ENCODE results near the gene DOCK3. TPM values are rescaled to one million over a fixed set of nuclear protein-coding genes. Genes with fewer than 3 reads are reported as not detected.

Gene DOCK3
- total and polyA plus RNA-seq, 2 of the 4 experiments (the other 2 are of a cell fraction) = under 0.01 to 0.12 TPM

DNA sequence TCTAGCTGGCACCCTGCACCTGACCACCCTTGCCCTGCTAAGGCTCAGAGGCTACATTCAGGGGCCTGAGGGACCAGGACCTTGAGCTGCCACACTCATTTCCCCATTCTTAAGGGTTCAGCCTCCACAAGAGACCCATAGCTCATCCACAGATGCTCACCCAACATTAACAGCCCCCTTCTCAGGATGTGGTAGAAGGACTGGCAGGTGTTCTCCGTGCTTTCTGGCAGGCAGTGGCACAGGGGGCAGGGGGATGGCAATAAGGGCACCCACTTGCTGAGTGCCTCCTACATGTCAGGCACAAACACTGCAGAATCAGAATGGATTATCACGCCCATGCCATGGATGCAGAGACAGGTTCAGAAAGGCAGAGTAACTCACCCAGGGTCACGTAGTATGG, 48.3 kb upstream of the DOCK3 start:
- in situ Hi-C loops (cut with MboI; ENCODE audit: low sequenced_read_pairs) (no loop called here), intact Hi-C loops (cut with micrococcal nuclease) (no loop called here), dilution Hi-C loops (cut with HindIII; ENCODE audit: low sequenced_read_pairs, unreplicated experiment) (no loop called here)
- Histone ChIP-seq H3K79me1 (ENCODE audit: low read depth in 1 of 2, low read length in 2 of 2) (peaks cover 0 to 14% of the 10 kb centered on the region in 2 experiments; a peak in 2 of 4 replicates), H2BK15ac (ENCODE audit: low read depth, low read length) (no peak overlapping the region), H3K18ac (ENCODE audit: low read depth, low read length) (no peak overlapping the region), H3K23ac (ENCODE audit: low read depth, low read length) (no peak overlapping the region), H3K56ac (ENCODE audit: extremely low read depth, insufficient read depth, low read length) (no peak overlapping the region), H3K14ac (replicated peaks; ENCODE audit: low read depth, low read length) (no peak overlapping the region), H4K91ac (ENCODE audit: insufficient read depth, low read depth, low read length) (no peak overlapping the region), H3K36me3 (ENCODE audit: control insufficient read depth, insufficient read depth, low read length) (no peaks in the 10 kb centered on the region), H4K20me1 (ENCODE audit: insufficient read depth, low read length) (peaks cover 10% of the 10 kb centered on the region), H3K27ac (ENCODE audit: insufficient read depth, low read length) (no peak overlapping the region), H4K5ac (ENCODE audit: low read depth, low read length) (no peak overlapping the region), H2AFZ (replicated peaks; ENCODE audit: low read length, poor library complexity) (no peak overlapping the region), H3K4me3 (ENCODE audit: insufficient read depth, low read depth, low read length) (no peak overlapping the region), H2BK120ac (ENCODE audit: low read depth, low read length) (no peak overlapping the region), H3K9ac (ENCODE audit: low read depth, low read length) (no peak overlapping the region), H2BK5ac (ENCODE audit: low read depth, low read length, poor library complexity, severe bottlenecking) (no peak overlapping the region), H2AK9ac (replicated peaks; ENCODE audit: low read depth, low read length, poor library complexity) (no peak overlapping the region), H3K27me3 (ENCODE audit: control insufficient read depth, insufficient read depth, low read length) (no peaks in the 10 kb centered on the region), H3K9me1 (ENCODE audit: insufficient read depth, low read length) (peaks cover 29% of the 10 kb centered on the region), H2AK5ac (ENCODE audit: low read depth, low read length) (no peak overlapping the region), H3K4me2 (ENCODE audit: low read depth, low read length) (no peak overlapping the region), H3K4me1 (ENCODE audit: control insufficient read depth, insufficient read depth, low read length) (peaks cover 6% of the 10 kb centered on the region), H2BK20ac (ENCODE audit: low read depth, low read length) (no peak overlapping the region), H3K9me3 (ENCODE audit: control insufficient read depth, insufficient read depth, low read length) (no peaks in the 10 kb centered on the region), H3K4ac (ENCODE audit: low read depth, low read length) (no peak overlapping the region), H4K8ac (ENCODE audit: low read depth in 2 of 2, low read length in 2 of 2) (no peak overlapping the region)
- no peak for TF ChIP-seq FOS (IDR thresholded peaks at IDR 0.05; ENCODE audit: low read depth, low read length)
- TF ChIP-seq, protein P1, sequence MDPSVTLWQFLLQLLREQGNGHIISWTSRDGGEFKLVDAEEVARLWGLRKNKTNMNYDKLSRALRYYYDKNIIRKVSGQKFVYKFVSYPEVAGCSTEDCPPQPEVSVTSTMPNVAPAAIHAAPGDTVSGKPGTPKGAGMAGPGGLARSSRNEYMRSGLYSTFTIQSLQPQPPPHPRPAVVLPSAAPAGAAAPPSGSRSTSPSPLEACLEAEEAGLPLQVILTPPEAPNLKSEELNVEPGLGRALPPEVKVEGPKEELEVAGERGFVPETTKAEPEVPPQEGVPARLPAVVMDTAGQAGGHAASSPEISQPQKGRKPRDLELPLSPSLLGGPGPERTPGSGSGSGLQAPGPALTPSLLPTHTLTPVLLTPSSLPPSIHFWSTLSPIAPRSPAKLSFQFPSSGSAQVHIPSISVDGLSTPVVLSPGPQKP (IDR thresholded peaks at IDR 0.05; ENCODE audit: borderline replicate concordance, low read depth, low read length) = no peak
- no peak for TF ChIP-seq RFX5 (IDR thresholded peaks at IDR 0.05; ENCODE audit: low read depth, low read length)
- no peak for TF ChIP-seq MAFK (IDR thresholded peaks at IDR 0.05; ENCODE audit: low read depth, low read length)
- TF ChIP-seq BHLHE40 (IDR thresholded peaks at IDR 0.05; ENCODE audit: low read depth, low read length) = no peak
- TF ChIP-seq POLR2A (IDR thresholded peaks at IDR 0.05; ENCODE audit: low read depth, low read length) = no peak
- TF ChIP-seq SMC3 (IDR thresholded peaks at IDR 0.05; ENCODE audit: low read depth, low read length) = no peak
- TF ChIP-seq, protein P2, sequence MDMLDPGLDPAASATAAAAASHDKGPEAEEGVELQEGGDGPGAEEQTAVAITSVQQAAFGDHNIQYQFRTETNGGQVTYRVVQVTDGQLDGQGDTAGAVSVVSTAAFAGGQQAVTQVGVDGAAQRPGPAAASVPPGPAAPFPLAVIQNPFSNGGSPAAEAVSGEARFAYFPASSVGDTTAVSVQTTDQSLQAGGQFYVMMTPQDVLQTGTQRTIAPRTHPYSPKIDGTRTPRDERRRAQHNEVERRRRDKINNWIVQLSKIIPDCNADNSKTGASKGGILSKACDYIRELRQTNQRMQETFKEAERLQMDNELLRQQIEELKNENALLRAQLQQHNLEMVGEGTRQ (IDR thresholded peaks at IDR 0.05; ENCODE audit: low read depth, low read length) = no peak
- TF ChIP-seq MAZ (IDR thresholded peaks at IDR 0.05; ENCODE audit: borderline replicate concordance, low read depth, low read length) = no peak
- TF ChIP-seq MXI1 (IDR thresholded peaks at IDR 0.05; ENCODE audit: borderline replicate concordance, low read depth, low read length) = no peak
- TF ChIP-seq, protein P3, sequence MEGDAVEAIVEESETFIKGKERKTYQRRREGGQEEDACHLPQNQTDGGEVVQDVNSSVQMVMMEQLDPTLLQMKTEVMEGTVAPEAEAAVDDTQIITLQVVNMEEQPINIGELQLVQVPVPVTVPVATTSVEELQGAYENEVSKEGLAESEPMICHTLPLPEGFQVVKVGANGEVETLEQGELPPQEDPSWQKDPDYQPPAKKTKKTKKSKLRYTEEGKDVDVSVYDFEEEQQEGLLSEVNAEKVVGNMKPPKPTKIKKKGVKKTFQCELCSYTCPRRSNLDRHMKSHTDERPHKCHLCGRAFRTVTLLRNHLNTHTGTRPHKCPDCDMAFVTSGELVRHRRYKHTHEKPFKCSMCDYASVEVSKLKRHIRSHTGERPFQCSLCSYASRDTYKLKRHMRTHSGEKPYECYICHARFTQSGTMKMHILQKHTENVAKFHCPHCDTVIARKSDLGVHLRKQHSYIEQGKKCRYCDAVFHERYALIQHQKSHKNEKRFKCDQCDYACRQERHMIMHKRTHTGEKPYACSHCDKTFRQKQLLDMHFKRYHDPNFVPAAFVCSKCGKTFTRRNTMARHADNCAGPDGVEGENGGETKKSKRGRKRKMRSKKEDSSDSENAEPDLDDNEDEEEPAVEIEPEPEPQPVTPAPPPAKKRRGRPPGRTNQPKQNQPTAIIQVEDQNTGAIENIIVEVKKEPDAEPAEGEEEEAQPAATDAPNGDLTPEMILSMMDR (conservative IDR thresholded peaks at IDR 0.05; ENCODE audit: low read depth, low read length) = no peak
- no peak for TF ChIP-seq RAD21 (IDR thresholded peaks at IDR 0.05; ENCODE audit: low read length)
- no peak for TF ChIP-seq CHD1 (IDR thresholded peaks at IDR 0.05; ENCODE audit: low read depth, low read length)
- no peak for TF ChIP-seq NFE2L2 (IDR thresholded peaks at IDR 0.05; ENCODE audit: low read depth, low read length)
- TF ChIP-seq CEBPB (IDR thresholded peaks at IDR 0.05; ENCODE audit: low read depth, low read length) = no peak
- no peak for TF ChIP-seq RCOR1 (IDR thresholded peaks at IDR 0.05; ENCODE audit: insufficient replicate concordance, low read length)
- BruUV-seq (replicated peaks) = no TSS peak
- 100% methylated on average over 1 of the region's 3 CpGs; no CpG with 5 or more reads in 1 of the 2 experiments for WGBS, 2 experiments (ENCODE audit: extremely low coverage in 2 of 2, insufficient read length in 1 of 2)
- POLR2A ChIA-PET (ENCODE audit: unreplicated experiment) = no interaction called here
- no peak for DNase-seq
- no peak for ATAC-seq (ENCODE audit: low read depth)
- CTCF ChIA-PET = interaction anchor here (0.5 to 0.9 kb wide), 2 partner anchors 10 to 86 kb away, joined by 3 to 5 read pairs; no protein-coding TSS in a partner anchor

All from IMR-90 (cell line).